NCI-H2029 (cell line): ENCODE measurements around the gene COL11A1.

Source experiments
- DNase-seq: peaks from one replicate; lab custom pipeline; 2025; lab: John Stamatoyannopoulos, UW

Gene COL11A1

GRCh38 chr1:102901996-102902395 lies 206.3 kb downstream of the COL11A1 start:
- no peak for DNase-seq

GRCh38 chr1:102899935-102900334 lies 208.4 kb downstream of the COL11A1 start:
- DNase-seq, result no peak

- no peak for DNase-seq
Observed at GRCh38 chr1:102897557-102897956, 210.8 kb downstream of the COL11A1 start.

- DNase-seq, result no peak
Observed at GRCh38 chr1:102896771-102897170, 211.6 kb downstream of the COL11A1 start.

- no peak for DNase-seq
Observed at GRCh38 chr1:102896286-102896685, 212.0 kb downstream of the COL11A1 start.

- DNase-seq, result no peak
Observed at GRCh38 chr1:102891868-102892625, 216.3 kb downstream of the COL11A1 start.

GRCh38 chr1:102886638-102887037 lies 221.7 kb downstream of the COL11A1 start:
- DNase-seq, result no peak

GRCh38 chr1:102884238-102884637 lies 224.1 kb downstream of the COL11A1 start:
- DNase-seq, result no peak

GRCh38 chr1:102879439-102879993 lies 228.8 kb downstream of the COL11A1 start:
- DNase-seq, result no peak

- no peak for DNase-seq
Observed at GRCh38 chr1:102875756-102876155, 232.6 kb downstream of the COL11A1 start.

- DNase-seq, result no peak
Observed at GRCh38 chr1:102872526-102872925, 235.8 kb downstream of the COL11A1 start.

- DNase-seq, result no peak
Observed at GRCh38 chr1:102872097-102872496, 236.2 kb downstream of the COL11A1 start.

- no peak for DNase-seq
Observed at GRCh38 chr1:102863704-102864103, 244.6 kb downstream of the COL11A1 start.

GRCh38 chr1:102861247-102861646 lies 247.1 kb downstream of the COL11A1 start:
- DNase-seq, result no peak

GRCh38 chr1:102858695-102859094 lies 249.6 kb downstream of the COL11A1 start:
- no peak for DNase-seq

GRCh38 chr1:102857251-102857650 lies 251.1 kb downstream of the COL11A1 start:
- DNase-seq, result no peak

- DNase-seq, result no peak
Observed at GRCh38 chr1:102853701-102854187, 254.6 kb downstream of the COL11A1 start.

GRCh38 chr1:102853136-102853535 lies 255.2 kb downstream of the COL11A1 start:
- DNase-seq, result no peak

GRCh38 chr1:102852613-102853012 lies 255.7 kb downstream of the COL11A1 start:
- no peak for DNase-seq

- DNase-seq, result no peak
Observed at GRCh38 chr1:102851616-102852015, 256.7 kb downstream of the COL11A1 start.

GRCh38 chr1:102842606-102843005 lies 265.7 kb downstream of the COL11A1 start:
- no peak for DNase-seq

GRCh38 chr1:102840741-102841140 lies 267.6 kb downstream of the COL11A1 start:
- DNase-seq, result no peak

GRCh38 chr1:102838016-102838415 lies 270.3 kb downstream of the COL11A1 start:
- no peak for DNase-seq

GRCh38 chr1:102837551-102837950 lies 270.8 kb downstream of the COL11A1 start:
- no peak for DNase-seq
